ENCODE measurements around the gene PDXP.

GRCh38 chr22:37711490-37711889 is 53.0 kb downstream of the PDXP start:
- TF ChIP-seq CREB1 (IDR thresholded peaks at IDR 0.05; ENCODE audit: low read depth) (no peak), FOXM1 (IDR thresholded peaks at IDR 0.05; ENCODE audit: borderline replicate concordance, low read depth) (no peak), TAF1 (IDR thresholded peaks at IDR 0.05; ENCODE audit: low read depth) (no peak)
